ENCODE measurements around the gene TMEM59L. TPM values are rescaled to one million over a fixed set of nuclear protein-coding genes. Genes with fewer than 3 reads are reported as not detected.
"Not testable (repeated sequence)": the region's sequence is repeated elsewhere in the genome, so short reads cannot be mapped to it uniquely, and the experiment has no call there.

TMEM59L gene
- total and polyA plus RNA-seq, 4 donors: 0.08 to 0.15 (median 0.08) TPM; not detected in 1

DNA sequence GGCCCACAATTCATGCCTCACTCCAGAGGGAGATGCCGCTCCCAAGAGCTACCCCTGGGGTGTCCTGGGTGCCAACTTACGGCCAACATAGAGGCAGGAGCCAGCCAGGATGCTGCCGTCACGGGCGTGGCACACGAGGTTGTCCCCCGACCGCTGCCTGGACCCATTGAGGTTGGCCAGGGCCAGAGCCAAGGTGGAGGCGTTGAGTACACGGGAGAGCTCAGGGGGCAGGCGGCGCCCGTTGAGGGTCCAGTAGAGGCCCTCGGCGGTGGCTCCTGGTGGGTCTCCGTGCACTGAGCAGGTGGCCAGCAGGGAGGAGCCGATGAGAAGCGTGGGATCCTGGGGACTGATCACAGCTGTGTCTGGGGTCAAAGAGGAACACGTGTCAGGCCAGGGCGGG, 13.2 kb upstream of the TMEM59L start (continued):
- TF ChIP-seq, protein P1, sequence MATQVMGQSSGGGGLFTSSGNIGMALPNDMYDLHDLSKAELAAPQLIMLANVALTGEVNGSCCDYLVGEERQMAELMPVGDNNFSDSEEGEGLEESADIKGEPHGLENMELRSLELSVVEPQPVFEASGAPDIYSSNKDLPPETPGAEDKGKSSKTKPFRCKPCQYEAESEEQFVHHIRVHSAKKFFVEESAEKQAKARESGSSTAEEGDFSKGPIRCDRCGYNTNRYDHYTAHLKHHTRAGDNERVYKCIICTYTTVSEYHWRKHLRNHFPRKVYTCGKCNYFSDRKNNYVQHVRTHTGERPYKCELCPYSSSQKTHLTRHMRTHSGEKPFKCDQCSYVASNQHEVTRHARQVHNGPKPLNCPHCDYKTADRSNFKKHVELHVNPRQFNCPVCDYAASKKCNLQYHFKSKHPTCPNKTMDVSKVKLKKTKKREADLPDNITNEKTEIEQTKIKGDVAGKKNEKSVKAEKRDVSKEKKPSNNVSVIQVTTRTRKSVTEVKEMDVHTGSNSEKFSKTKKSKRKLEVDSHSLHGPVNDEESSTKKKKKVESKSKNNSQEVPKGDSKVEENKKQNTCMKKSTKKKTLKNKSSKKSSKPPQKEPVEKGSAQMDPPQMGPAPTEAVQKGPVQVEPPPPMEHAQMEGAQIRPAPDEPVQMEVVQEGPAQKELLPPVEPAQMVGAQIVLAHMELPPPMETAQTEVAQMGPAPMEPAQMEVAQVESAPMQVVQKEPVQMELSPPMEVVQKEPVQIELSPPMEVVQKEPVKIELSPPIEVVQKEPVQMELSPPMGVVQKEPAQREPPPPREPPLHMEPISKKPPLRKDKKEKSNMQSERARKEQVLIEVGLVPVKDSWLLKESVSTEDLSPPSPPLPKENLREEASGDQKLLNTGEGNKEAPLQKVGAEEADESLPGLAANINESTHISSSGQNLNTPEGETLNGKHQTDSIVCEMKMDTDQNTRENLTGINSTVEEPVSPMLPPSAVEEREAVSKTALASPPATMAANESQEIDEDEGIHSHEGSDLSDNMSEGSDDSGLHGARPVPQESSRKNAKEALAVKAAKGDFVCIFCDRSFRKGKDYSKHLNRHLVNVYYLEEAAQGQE (IDR thresholded peaks at IDR 0.05): no peak
- TF ChIP-seq FOXA2 (IDR thresholded peaks at IDR 0.05) (no peak), EGR1 (IDR thresholded peaks at IDR 0.05; ENCODE audit: low read depth in 2 of 2) (no peak), RAD21 (IDR thresholded peaks at IDR 0.05) (no peak), JUND (IDR thresholded peaks at IDR 0.05) (no peak)

DNA sequence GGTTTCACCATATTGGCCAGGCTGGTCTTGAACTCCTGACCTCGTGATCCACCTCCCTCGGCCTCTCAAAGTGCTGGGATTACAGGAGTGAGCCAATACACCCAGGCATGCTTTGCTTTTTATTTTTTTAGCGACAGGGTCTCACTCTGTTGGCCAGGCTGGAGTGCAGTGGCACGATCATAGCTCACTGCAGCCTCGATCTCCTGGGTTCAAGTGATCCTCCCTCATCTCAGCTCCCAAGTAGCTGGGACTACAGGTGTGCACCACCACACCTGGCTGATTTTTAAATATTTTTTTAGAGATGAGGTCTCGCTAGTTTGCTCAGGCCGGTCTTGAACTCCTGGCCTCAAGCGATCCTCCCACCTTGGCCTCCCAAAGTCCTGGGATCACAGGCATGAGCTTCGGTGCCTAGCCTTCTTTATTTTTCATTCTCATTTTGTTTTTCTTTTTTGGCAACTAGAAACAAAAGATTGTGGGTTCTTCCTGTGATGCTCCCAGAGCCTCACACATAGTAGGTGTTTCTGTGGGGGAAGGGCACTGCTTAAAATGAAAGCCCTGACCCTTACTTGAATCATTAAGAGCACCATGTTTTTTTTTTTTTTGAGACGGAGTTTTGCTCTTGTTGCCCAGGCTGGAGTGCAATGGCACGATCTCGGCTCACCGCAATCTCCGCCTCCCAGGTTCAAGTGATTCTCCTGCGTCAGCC, 11.8 kb upstream of the TMEM59L start:
- H3K36me3 ChIP-seq (ENCODE audit: control insufficient read depth in 4 of 4, insufficient read depth in 3 of 4, low read depth in 1 of 4, low read length in 3 of 4); H3K9me3 ChIP-seq (ENCODE audit: control insufficient read depth in 4 of 4, low read length in 3 of 4); H3K27ac ChIP-seq (ENCODE audit: low read depth in 1 of 2, low read length in 2 of 2); DNase-seq (ENCODE audit: low spot score); H3K4me3 ChIP-seq (ENCODE audit: low read depth in 1 of 3, low read length in 3 of 3); H3K4me1 ChIP-seq (ENCODE audit: control insufficient read depth in 4 of 4, insufficient read depth in 4 of 4, low read length in 3 of 4); H3K9ac ChIP-seq (ENCODE audit: low read depth in 1 of 2, low read length in 2 of 2); H3K27me3 ChIP-seq (ENCODE audit: control insufficient read depth in 4 of 4, insufficient read depth in 4 of 4, low read length in 3 of 4): not testable (repeated sequence)
- 89% methylated on average over 15 of the region's 15 CpGs for WGBS

DNA sequence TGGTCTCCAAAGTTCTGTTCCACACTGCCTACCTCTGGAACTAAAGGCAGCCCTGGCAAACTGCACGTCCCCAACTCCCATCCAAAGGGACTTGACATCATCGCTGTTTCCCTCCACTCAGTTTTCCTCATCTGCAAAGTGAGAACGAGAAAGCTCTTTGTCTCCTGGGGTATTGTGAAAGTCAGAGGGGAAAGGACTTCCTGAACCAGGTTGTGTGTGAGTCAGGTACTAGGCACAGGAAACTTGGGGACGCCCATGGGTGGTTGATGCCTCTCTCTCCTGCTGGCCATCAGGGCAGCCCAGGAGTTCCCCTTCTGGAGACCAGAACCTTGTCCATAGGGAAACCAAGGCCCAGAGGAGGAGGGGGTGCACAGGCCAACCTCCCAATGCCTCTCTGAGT, 10.8 kb upstream of the TMEM59L start:
- Histone ChIP-seq H3K4me3 (ENCODE audit: low read depth in 1 of 3, low read length in 3 of 3) (no peak overlapping the region), H3K9ac (ENCODE audit: low read depth in 1 of 2, low read length in 2 of 2) (no peak overlapping the region), H3K36me3 (ENCODE audit: control insufficient read depth in 4 of 4, insufficient read depth in 3 of 4, low read depth in 1 of 4, low read length in 3 of 4) (no peaks in the 10 kb centered on the region), H3K27me3 (ENCODE audit: control insufficient read depth in 4 of 4, insufficient read depth in 4 of 4, low read length in 3 of 4) (peaks cover 0 to 10% (median 3%) of the 10 kb centered on the region in 4 donors), H3K4me1 (ENCODE audit: control insufficient read depth in 4 of 4, insufficient read depth in 4 of 4, low read length in 3 of 4) (peaks cover 0 to 1% (median under 1%) of the 10 kb centered on the region in 4 donors), H3K9me3 (ENCODE audit: control insufficient read depth in 4 of 4, low read length in 3 of 4) (no peaks in the 10 kb centered on the region), H3K27ac (ENCODE audit: low read depth in 1 of 2, low read length in 2 of 2) (no peak overlapping the region)
- TF ChIP-seq RXRA (IDR thresholded peaks at IDR 0.05) (no peak), GABPA (IDR thresholded peaks at IDR 0.05 in 1 of 2, conservative IDR thresholded peaks at IDR 0.05 in 1 of 2) (no peak), EGR1 (IDR thresholded peaks at IDR 0.05; ENCODE audit: low read depth in 2 of 2) (no peak), JUND (IDR thresholded peaks at IDR 0.05) (no peak), RAD21 (IDR thresholded peaks at IDR 0.05) (no peak), HNF4G (IDR thresholded peaks at IDR 0.05) (no peak), SP1 (IDR thresholded peaks at IDR 0.05) (no peak), HNF4A (conservative IDR thresholded peaks at IDR 0.05) (no peak), NR2F2 (IDR thresholded peaks at IDR 0.05) (no peak), FOXA1 (IDR thresholded peaks at IDR 0.05) (no peak), YY1 (IDR thresholded peaks at IDR 0.05) (no peak), FOXA2 (IDR thresholded peaks at IDR 0.05) (no peak)
- TF ChIP-seq, protein P2, sequence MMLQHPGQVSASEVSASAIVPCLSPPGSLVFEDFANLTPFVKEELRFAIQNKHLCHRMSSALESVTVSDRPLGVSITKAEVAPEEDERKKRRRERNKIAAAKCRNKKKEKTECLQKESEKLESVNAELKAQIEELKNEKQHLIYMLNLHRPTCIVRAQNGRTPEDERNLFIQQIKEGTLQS (IDR thresholded peaks at IDR 0.05): no peak
- TF ChIP-seq, protein P3, sequence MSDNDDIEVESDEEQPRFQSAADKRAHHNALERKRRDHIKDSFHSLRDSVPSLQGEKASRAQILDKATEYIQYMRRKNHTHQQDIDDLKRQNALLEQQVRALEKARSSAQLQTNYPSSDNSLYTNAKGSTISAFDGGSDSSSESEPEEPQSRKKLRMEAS (IDR thresholded peaks at IDR 0.05): no peak
- TF ChIP-seq, protein P4, sequence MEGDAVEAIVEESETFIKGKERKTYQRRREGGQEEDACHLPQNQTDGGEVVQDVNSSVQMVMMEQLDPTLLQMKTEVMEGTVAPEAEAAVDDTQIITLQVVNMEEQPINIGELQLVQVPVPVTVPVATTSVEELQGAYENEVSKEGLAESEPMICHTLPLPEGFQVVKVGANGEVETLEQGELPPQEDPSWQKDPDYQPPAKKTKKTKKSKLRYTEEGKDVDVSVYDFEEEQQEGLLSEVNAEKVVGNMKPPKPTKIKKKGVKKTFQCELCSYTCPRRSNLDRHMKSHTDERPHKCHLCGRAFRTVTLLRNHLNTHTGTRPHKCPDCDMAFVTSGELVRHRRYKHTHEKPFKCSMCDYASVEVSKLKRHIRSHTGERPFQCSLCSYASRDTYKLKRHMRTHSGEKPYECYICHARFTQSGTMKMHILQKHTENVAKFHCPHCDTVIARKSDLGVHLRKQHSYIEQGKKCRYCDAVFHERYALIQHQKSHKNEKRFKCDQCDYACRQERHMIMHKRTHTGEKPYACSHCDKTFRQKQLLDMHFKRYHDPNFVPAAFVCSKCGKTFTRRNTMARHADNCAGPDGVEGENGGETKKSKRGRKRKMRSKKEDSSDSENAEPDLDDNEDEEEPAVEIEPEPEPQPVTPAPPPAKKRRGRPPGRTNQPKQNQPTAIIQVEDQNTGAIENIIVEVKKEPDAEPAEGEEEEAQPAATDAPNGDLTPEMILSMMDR (IDR thresholded peaks at IDR 0.05; ENCODE audit: low read depth, low read length, missing input control): no peak
- TF ChIP-seq, protein P5, sequence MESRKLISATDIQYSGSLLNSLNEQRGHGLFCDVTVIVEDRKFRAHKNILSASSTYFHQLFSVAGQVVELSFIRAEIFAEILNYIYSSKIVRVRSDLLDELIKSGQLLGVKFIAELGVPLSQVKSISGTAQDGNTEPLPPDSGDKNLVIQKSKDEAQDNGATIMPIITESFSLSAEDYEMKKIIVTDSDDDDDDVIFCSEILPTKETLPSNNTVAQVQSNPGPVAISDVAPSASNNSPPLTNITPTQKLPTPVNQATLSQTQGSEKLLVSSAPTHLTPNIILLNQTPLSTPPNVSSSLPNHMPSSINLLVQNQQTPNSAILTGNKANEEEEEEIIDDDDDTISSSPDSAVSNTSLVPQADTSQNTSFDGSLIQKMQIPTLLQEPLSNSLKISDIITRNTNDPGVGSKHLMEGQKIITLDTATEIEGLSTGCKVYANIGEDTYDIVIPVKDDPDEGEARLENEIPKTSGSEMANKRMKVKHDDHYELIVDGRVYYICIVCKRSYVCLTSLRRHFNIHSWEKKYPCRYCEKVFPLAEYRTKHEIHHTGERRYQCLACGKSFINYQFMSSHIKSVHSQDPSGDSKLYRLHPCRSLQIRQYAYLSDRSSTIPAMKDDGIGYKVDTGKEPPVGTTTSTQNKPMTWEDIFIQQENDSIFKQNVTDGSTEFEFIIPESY (IDR thresholded peaks at IDR 0.05): no peak
- 87% methylated on average over 4 of the region's 4 CpGs for WGBS
- DNase-seq (ENCODE audit: low spot score): no peak
